HG03439 (cell line): ENCODE data around the gene PSMD11.
A peak's percentile ranks its signal among the peaks of the same experiment; 100 is the strongest.
"Not testable (repeated sequence)": the region's sequence is repeated elsewhere in the genome, so short reads cannot be mapped to it uniquely, and the experiment has no call there.

Source experiments
- ATAC-seq: cut with Tn5 transposase; IDR thresholded peaks from one replicate; pipeline ENCODE4 v1.9.1; 2021; ENCODE audit warnings: mild to moderate bottlenecking, moderate library complexity; ENCODE audit not compliant: unreplicated experiment

The PSMD11 gene

DNA sequence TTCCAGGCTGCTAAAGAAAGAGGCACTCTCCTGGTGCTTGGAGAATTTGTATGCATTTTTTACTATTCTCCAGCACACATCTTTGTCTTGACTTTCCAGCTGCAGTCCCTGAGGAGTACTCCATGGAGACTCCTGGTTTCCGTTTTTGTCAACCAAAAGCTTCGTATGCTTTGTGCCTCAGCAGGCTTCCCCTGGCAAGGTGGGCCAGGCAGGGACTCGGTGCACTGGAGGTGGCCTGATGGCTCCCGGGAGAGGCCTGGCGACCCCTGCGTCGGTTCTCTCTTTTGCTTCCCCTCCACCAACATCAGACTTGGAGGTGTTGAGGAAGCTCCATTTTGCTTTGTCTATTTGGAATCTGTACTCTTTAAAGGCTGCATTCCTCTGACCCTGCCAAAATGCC, 66.2 kb downstream of the PSMD11 start:
- ATAC-seq = no peak

DNA sequence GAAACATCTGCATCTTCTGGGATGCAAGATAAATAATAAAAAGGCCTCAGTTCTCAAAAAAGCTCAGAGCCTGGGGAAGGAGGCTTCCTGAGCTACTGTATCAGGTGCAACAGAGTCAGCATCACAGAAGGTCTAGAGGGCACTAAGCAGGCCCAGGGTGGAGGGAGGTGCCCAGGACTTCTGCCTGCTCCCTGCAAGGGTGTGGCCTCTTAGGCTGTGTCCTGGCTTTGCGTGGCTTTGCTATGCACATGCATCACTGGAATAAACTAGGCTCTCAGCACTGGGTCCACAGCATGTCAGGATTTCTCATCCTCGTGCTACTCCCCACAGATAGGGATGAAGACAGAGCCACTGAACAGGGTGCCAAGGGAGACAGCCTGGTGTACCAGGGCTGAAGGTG, 68.0 kb downstream of the PSMD11 start:
- ATAC-seq = no peak

DNA sequence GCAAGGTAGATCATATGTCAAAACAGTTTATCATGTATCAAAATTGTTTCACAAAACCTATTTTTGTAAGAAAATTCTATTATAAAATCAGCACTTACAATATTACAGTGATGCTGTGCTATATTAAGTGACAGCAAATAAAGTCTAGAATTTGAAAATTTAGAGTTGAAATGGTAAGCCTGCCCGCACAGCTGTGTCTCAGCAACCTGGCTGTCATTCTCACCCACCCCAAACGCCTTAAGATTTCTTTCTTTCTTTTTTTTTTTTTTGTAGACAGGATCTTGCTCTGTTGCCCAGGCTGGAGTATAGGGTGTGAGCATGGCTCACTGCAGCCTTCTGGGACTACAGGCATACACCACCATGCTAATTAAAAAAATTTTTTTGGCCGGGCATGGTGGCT, 69.3 kb downstream of the PSMD11 start:
- ATAC-seq = no peak

DNA sequence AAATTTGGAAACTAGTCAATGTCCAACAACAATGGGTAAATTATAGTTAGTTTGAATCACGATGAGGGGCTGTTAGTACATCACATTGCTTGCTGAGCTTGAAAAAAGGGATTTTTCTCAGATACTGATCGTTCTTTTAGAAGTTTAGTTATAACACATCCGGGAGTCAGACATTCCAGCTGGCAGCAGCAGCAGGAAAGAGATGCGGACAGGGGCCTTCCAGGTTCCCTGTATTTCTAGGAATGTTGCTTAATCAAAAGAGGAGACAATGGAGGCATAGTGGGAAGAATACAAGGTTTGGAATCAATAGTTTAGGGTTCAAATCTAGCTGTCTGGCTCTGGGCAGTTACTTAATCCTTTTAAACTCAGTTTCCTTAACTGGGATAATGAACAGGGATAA, 70.3 kb downstream of the PSMD11 start:
- no peak for ATAC-seq

DNA sequence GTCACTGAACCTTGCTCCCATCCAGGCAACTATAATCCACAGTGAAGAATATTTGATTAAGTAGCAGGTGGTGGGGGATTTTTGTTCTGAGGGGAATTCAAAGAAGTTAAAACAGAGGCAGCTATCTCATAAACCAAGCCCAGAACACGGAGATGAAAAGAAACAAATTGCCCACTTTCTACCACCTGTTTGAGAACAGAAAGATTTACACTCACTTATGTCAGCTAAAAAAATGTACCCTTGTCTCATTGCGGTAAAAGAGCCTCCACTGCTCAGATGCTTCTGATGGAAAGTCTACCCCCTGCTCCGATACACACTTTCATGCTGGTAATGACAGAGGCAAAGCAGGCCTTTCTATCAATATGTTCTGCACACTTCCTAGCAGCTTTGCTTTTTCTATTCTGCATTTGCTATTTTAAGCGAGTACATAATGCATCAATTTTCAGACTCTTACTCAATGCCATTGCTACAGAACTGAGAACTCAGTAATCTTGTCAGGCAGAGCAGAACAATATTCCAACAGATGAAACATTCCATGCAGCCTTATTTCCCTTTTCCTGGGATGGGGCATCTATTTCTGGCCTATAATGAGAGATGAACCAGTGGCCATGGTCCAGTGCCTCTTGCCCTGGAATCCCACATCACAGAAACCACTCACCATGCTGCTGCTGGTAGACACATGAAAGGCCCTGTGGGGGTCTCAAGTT, 71.5 kb downstream of the PSMD11 start:
- no peak for ATAC-seq

DNA sequence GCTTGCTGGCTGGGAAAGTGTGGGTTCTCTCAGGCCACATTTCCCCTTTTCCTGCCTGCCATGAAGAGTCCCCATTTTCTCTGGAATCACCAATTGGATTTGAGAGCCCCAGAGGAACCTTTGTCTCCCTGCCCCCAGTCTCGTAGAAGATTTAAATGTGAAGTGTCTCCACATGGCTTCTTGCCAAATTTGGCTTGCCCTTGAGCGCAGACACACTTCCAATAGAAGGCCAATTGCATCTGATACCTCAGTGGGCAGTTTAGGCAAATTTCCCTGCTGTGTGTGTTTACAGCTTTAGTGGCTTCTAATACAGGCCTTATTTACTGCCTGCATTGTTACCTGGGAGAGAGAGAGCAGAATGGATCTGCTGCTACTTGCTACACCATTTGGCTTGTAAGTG, 72.1 kb downstream of the PSMD11 start:
- ATAC-seq = no peak

DNA sequence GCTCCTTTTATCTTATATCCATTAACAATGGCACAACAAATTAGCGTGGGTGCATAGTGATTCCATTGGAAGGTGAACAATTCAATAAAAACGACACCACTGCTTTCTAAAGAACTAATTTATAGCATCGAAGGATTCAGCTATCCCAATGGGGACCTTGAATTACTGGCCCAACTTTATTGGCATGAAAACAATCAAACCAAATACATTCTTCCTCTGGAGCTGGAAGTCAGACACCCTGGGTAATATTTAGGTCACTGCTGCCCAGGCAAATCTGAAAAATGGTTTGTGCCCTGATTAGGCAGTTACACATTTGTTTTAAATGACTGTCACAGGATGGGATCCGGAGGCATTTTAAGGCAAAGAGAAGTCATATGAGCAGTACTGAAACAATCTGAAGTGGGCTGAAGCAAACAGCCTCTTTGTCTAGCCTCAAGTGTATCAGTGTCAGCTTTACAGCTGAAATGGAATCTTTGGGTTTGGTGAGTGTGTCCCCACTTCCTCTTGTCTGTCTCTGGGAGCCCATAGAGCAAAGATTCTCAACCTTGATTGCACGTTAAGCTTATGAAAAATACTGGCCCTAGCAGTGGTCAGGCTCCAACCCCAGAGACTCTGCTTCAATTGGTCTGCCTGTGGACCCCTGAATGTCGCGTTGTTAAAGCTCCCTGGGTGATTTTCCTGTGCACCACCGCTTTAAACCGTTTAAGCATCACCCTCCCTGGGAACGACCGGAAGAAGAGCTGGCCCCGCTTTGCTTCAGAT, 72.8 kb downstream of the PSMD11 start:
- ATAC-seq = no peak

DNA sequence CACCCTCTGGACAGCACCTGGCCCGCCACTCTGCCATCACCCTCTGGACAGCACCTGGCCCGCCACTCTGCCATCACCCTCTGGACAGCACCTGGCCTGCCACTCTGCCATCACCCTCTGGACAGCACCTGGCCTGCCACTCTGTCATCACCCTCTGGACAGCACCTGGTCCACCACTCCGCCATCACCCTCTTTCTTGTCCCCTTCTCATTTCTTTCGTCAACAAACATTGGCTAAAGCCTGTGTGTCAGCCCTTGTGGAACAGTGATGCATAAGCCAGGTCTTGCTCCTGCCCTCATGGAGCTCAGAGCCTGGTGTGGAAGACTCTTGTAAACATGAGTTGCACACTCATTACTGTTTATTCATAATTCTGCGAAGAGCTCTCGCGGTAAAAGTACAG, 73.7 kb downstream of the PSMD11 start:
- ATAC-seq = no peak

DNA sequence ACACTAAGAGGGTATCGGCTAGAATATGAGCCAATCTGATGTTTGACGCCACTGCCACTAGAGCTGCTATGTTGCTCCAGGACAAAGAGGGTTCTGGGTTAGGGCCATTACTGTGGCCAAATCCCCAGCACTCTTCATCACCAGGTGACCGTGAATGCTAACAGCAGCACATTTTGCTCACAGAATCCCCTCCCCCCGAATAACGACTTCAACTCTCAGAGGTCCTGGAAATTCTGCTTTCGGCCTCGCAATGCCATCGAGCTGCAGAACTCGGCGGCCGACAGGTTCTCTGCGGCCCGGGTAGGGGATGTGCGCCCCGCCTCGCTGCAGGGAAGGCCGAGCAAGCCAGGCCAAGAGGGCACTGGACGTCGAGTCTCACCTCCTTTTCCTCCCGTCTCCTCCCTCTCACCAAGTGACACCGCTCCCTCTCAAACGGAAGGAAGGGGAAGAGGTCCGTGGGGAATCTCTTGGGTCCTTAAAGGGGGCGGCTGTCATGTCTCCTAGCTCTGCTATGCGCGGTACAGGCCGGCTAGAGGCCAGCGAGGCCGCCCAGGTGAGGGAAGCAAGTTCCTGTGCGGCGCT, 74.4 kb downstream of the PSMD11 start:
- no peak for ATAC-seq

DNA sequence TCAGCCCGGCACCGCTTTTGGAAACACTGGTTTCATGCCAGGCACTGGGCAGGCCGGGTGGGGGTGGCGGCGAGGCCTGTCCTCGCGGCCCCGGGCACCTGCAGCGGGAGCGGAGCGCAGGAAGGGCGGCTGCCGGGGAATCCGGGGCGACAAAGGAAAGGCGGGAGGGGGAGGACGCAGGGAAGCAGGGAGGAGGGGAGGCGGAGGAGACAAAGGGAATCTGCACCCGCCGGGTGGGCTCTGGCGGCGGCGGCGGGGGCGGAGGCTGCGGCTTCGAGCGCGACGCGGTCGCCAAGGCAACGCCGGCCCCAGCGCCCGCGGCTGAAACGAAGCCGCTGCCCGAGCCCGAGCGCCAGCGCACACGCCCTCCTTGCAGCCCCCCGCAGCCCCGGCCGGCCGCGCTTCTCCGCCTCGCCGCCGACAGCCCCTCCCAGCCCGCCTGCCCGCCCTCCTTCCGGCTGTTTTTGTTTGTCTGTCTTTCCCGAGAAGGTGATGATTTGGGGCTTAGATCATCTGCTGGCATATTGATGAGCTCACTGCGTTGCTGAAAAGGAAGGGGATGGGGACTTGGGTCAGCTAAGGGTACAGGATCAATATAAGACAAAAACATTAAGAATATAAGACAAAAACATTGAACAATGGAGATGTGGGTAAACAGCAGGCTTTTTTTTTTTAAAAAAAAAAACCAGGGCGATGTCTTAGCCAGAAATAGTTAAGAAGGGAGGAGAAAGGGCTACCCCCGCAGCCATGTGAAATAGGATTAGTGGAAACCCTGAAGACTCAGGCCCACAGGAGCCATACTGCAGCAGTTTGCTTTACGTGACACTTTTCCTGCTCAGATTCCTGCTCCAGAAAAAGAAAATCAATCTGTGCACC, 75.2 kb downstream of the PSMD11 start:
- no peak for ATAC-seq

DNA sequence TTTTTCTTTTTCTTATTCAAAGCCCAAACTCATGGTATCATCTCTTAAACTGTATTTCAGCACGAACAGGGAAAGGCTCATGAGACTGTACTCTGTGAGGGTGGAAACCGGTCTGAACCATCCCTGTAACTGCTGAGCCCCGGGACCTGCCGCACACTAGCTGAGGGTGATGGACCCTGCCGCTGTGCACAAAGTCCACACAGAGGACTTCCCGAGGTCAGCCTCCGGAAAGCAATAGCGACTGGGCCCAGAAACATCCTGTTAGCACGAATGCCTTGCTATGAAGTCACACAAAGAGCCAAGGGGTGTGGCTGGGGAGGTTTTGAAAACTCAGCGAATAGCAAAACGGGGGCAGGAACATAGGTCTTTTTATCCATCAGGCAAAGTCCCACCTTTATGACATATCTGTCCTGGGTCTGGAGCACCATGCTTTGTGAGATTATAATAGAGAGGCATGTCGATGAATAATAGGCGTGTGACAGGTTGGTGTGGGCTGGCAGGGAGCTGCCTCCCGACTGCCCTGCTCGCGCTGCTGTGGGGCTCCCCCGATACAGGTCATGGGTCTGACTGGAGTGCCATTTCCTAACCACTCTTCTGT, 75.9 kb downstream of the PSMD11 start:
- no peak for ATAC-seq

DNA sequence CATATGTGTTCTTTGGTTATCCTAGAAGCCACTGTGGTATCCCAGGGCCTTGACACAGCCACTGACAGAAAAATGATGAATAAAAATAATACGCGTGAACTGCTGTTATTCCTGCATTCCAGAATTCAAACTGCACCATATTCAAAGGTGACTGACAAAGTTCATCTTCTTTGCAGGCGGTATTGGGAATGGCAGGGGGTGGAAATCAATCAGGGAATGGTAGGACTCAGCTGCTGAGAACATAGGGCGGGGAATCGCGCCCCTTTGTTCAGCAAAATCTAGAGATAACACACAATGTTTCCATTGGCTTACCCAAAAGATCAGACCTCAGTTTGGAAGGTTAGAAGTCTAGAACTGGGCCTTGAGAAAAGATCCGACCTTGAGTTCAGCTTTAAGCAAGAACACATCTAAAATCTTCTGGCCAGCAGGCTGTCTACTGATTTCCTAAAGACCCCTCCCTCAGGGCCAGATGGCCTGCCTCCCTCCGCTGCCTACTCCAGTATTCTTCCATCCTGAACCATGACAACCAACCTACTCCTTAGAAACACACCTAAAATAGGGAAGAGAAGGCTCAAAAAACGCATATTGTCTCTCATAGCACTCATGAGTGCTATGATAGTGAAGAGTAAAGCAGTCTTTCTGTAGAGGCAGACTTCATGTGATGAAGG, 76.6 kb downstream of the PSMD11 start:
- ATAC-seq = no peak

DNA sequence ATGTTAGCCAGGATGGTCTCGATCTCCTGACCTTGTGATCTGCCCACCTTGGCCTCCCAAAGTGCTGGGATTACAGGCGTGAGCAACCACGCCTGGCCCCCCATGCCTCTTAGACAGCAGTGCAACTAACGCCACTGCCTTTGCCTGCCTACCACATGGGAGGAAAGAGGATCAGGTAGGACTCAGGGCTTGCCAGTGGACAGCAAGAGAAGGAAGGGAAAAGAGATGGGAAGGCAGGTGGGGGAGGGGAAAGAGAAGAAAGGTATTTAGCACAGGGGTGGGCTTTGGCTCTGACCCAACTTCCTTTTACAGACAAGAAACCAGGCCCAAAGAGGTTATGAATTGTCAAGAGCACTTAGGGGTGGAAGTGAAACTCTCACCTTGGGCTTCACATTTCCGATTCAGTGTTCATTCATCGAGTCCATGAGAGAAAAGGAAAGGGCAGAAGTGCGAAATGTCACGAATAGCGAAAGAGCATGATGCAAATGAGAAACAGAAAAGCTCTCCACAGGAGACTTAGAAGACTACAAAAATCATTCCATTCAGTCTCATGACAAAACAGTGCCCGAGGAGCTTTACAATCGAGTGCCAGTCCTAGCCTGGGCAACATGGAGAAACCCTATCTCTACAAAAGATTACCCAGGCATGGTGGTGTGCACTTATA, 78.8 kb downstream of the PSMD11 start:
- peak; percentile 57 for ATAC-seq

DNA sequence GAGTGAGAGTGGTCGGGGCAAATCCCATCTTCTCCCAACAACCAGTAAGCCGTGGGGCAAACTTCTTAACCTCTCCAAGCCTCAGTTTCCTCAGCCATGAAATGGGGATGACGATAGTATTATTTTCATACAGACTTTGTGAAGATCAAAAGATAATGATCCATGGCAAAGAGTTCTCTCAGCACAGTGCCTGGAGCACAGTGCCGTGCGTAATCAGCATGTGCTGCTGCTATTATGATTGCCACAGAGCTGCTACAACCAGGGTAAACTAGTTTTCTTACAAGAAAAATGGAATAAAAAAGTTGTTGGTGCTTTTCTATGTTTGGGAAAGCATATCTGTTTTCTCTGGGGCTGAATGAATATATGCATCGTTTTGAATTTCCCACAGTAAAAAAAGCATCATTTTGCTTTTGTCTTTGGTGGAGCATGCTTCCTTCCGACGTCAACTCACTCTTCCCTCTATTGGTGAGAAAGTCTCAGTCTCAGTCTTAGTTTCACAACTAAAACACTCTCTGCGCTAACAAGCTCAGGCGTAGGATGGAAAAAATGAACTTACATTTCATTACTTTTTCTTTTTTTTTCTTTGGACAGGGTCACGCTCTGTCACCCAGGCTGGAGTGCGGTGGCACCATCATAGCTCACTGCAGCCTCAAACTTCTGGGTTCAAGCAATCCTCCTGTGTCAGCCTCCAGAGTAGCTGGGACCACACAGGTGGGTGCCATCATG, 79.7 kb downstream of the PSMD11 start:
- peak; percentile 51 for ATAC-seq

DNA sequence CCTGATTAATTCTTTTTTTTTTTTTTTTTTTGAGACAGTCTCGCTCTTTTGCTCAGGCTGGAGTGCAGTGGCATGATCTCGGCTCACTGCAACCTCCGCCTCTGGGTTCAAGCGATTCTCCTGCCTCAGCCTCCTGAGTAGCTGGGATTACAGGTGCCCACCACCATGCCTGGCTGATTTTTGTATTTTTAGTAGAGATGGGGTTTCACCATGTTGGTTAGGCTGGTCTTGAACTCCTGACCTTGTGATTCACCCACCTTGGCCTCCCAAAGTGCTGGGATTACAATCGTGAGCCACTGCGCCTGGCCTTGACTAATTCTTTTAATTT, 80.2 kb downstream of the PSMD11 start:
- ATAC-seq = not testable (repeated sequence)

DNA sequence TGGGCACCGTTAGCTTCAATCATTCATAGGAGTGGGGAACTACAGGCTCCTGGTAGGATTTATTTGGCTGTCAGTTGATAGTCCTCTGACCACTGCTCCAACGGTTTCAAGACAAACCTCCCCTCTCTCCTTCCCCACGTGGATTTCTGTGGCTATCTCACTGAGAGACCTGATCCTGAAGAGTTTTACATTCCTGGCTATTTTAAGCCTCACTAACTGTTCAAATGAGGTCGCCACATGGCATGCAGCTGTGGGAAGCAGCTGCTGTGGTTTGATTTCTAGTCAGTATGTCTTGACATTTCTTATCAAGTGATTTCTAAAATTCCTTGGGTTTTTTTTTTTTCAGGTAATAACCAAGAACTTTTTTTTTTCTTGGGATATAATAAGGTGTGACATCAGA, 80.8 kb downstream of the PSMD11 start:
- no peak for ATAC-seq

DNA sequence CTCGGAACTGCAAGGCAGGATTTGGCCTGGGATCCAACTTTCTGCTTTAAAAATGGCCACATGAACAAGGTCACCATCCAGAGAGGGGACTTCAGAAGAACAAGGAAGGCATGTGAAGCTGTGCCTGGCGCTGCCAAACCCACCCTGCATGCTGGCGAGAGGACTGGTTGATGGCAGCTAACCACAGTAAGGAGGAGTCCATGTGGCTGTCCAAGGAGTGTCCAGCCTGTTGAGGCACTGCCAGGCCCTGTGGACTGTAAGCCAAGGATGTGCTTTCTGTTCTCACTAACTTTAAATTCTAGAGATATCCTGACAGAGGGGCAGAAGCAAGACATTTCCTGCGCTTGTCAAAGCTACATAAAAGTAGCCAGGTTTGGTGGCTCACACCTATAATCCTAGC, 82.8 kb downstream of the PSMD11 start:
- ATAC-seq = no peak

DNA sequence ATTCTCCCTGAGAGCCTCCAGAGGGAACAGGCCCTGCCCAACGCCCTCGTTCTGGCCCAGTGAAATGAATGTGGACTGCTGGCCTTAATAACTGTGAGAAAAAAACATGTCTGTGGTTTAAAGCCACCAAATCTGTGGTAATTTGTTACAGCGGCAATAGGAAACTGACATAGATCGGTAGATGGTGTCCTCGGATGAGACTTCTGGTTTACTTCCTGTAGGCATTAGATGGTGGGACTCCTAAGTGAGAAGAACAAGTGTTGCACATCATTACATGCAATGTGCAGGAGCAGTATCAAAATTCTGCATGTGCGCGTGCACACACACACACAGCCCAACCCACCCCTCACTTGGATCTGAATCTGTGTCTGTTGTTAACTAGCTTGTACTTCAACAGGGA, 84.5 kb downstream of the PSMD11 start:
- no peak for ATAC-seq

DNA sequence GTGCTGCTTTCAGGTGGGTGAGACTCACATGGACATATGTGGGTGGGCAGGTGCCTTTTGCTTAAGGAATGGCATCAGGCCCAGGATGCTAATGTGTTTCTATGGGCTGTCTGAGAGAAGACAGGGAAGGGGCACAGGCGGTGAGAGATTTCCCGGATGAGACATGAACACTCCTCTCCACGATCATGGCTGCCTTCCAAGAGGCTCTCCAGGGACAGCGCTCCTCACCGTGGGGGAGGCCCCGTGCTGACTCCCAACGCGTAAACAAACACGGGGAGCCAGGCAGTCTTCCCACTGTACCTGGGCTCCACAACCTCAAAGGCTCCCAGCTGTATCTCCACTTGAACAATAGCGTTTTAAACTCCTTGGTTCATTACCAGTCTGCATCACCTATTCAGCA, 85.3 kb downstream of the PSMD11 start:
- no peak for ATAC-seq
